Measurements from ENCODE around the gene ADPRH.

The ADPRH gene

GRCh38 chr3:119611664-119612063, 32.4 kb downstream of the ADPRH start:
- no peak for DNase-seq (ENCODE audit: extremely low spot score)
- no peak for TF ChIP-seq CTCF (IDR thresholded peaks at IDR 0.05; ENCODE audit: control extremely low read depth, extremely low read depth, low read depth, missing control alignments)
- ChIA-PET CTCF (interaction anchor here (2.3 kb wide), 1 partner anchor 10 kb away, joined by 17 read pairs; no protein-coding TSS in a partner anchor), POLR2A (no interaction called here)

- no peak for DNase-seq (ENCODE audit: extremely low spot score)
- ChIA-PET CTCF (interaction anchor here (1.0 to 3.9 kb wide), 10 partner anchors 8 to 68 kb away, joined by 3 to 56 read pairs (median 6); no protein-coding TSS in a partner anchor), POLR2A (interaction anchor here (0.5 to 1.4 kb wide), 7 partner anchors 23 to 299 kb away, joined by 3 to 9 read pairs (median 3); no protein-coding TSS in a partner anchor)
- TF ChIP-seq CTCF (IDR thresholded peaks at IDR 0.05; ENCODE audit: control extremely low read depth, extremely low read depth, low read depth, missing control alignments), result no peak
These were observed 33.9 kb downstream of the ADPRH start for GRCh38 chr3:119613201-119613600.

- DNase-seq (ENCODE audit: extremely low spot score), result no peak
- ChIA-PET CTCF (interaction anchor here (1.0 to 3.9 kb wide), 10 partner anchors 8 to 67 kb away, joined by 3 to 56 read pairs (median 6); no protein-coding TSS in a partner anchor), POLR2A (interaction anchor here (0.5 to 1.4 kb wide), 8 partner anchors 17 to 262 kb away, joined by 3 to 9 read pairs (median 5); no protein-coding TSS in a partner anchor)
- TF ChIP-seq CTCF (IDR thresholded peaks at IDR 0.05; ENCODE audit: control extremely low read depth, extremely low read depth, low read depth, missing control alignments), result no peak
These were observed 34.6 kb downstream of the ADPRH start for GRCh38 chr3:119613872-119614271.

GRCh38 chr3:119616056-119616455, 36.8 kb downstream of the ADPRH start:
- ChIA-PET CTCF (interaction anchor here (3.9 kb wide), 1 partner anchor 11 kb away, joined by 16 read pairs; no protein-coding TSS in a partner anchor), POLR2A (no interaction called here)
- no peak for DNase-seq (ENCODE audit: extremely low spot score)
- no peak for TF ChIP-seq CTCF (IDR thresholded peaks at IDR 0.05; ENCODE audit: control extremely low read depth, extremely low read depth, low read depth, missing control alignments)

GRCh38 chr3:119619094-119619493, 39.8 kb downstream of the ADPRH start:
- ChIA-PET CTCF (interaction anchor here (1.0 to 4.0 kb wide), 2 partner anchors 8 to 17 kb away, joined by 5 to 26 read pairs; no protein-coding TSS in a partner anchor), POLR2A (no interaction called here)
- DNase-seq (ENCODE audit: extremely low spot score), result no peak
- TF ChIP-seq CTCF (IDR thresholded peaks at IDR 0.05; ENCODE audit: control extremely low read depth, extremely low read depth, low read depth, missing control alignments), result no peak

GRCh38 chr3:119620899-119621298, 41.6 kb downstream of the ADPRH start:
- POLR2A ChIA-PET, result no interaction called here
- no peak for TF ChIP-seq CTCF (IDR thresholded peaks at IDR 0.05; ENCODE audit: control extremely low read depth, extremely low read depth, low read depth, missing control alignments)
- DNase-seq (ENCODE audit: extremely low spot score), result no peak
- CTCF ChIA-PET, result interaction anchor here (1.3 to 4.0 kb wide), 6 partner anchors 8 to 70 kb away, joined by 3 to 26 read pairs (median 5); no protein-coding TSS in a partner anchor

Measured in GM10248 (cell line).